H9 (cell line): ENCODE results near the gene TBC1D4. TPM values are rescaled to one million over a fixed set of nuclear protein-coding genes. Genes with fewer than 3 reads are reported as not detected.

Experiments used
- DNase-seq: peaks from one replicate; pipeline ENCODE4 v3.0.0-alpha.2; 2017
- H2AFZ ChIP-seq: one replicate; pipeline ENCODE4 v1.6.1; 2013; ENCODE audit warnings: mild to moderate bottlenecking, low read length, control low read depth, moderate library complexity
- H2AK5ac ChIP-seq: 2 replicates; pipeline ENCODE4 v1.6.1; 2013; ENCODE audit warnings: low read length, control low read depth, mixed read lengths; ENCODE audit not compliant: insufficient read length
- H2BK120ac ChIP-seq: one replicate; pipeline ENCODE4 v1.6.1; 2013; ENCODE audit warnings: low read depth, mild to moderate bottlenecking, low read length, control low read depth, inconsistent platforms; ENCODE audit not compliant: poor library complexity, severe bottlenecking
- H2BK12ac ChIP-seq: 2 replicates; pipeline ENCODE4 v1.6.1; 2013; ENCODE audit warnings: low read length, control low read depth, mixed read lengths, low read depth; ENCODE audit not compliant: insufficient read length
- H2BK15ac ChIP-seq: 2 replicates; pipeline ENCODE4 v1.6.1; 2013; ENCODE audit warnings: low read depth, low read length, control low read depth
- H2BK20ac ChIP-seq: one replicate; pipeline ENCODE4 v1.6.1; 2013; ENCODE audit warnings: low read depth, mild to moderate bottlenecking, low read length, control low read depth, inconsistent platforms; ENCODE audit not compliant: poor library complexity, severe bottlenecking
- H2BK5ac ChIP-seq: 2 replicates; pipeline ENCODE4 v1.6.1; 2013; ENCODE audit warnings: low read length, control low read depth, mixed read lengths; ENCODE audit not compliant: insufficient read length
- H3K14ac ChIP-seq: 2 replicates; pipeline ENCODE4 v1.6.1; 2013; ENCODE audit warnings: low read length, control low read depth; ENCODE audit not compliant: insufficient read depth
- H3K18ac ChIP-seq: 2 replicates; pipeline ENCODE4 v1.6.1; 2013; ENCODE audit warnings: low read depth, mild to moderate bottlenecking, mixed read lengths, low read length, control low read depth; ENCODE audit not compliant: insufficient read length
- H3K23ac ChIP-seq: 2 replicates; pipeline ENCODE4 v1.6.1; 2013; ENCODE audit warnings: low read length, control low read depth, mixed read lengths, low read depth; ENCODE audit not compliant: insufficient read length
- H3K23me2 ChIP-seq: 2 replicates; pipeline ENCODE4 v1.6.1; 2013; ENCODE audit warnings: low read depth, mild to moderate bottlenecking, mixed read lengths, low read length, control low read depth; ENCODE audit not compliant: insufficient read length, poor library complexity, severe bottlenecking
- H3K27ac ChIP-seq: 2 replicates; pipeline ENCODE4 v1.5.1; 2013; ENCODE audit warnings: low read length, control low read depth, mixed read lengths, low read depth; ENCODE audit not compliant: insufficient read length
- H3K27me3 ChIP-seq: 2 replicates; pipeline ENCODE4 v1.6.1; 2013; ENCODE audit warnings: low read length, control low read depth, inconsistent platforms; ENCODE audit not compliant: insufficient read depth
- H3K4ac ChIP-seq: 2 replicates; pipeline ENCODE4 v1.6.1; 2013; ENCODE audit warnings: low read depth, mild to moderate bottlenecking, control low read depth, inconsistent platforms, low read length, moderate library complexity
- H3K4me1 ChIP-seq: 2 replicates; pipeline ENCODE4 v1.6.1; 2013; ENCODE audit warnings: low read length, control low read depth, inconsistent platforms; ENCODE audit not compliant: insufficient read depth
- H3K4me2 ChIP-seq: 2 replicates; pipeline ENCODE4 v1.6.1; 2013; ENCODE audit warnings: low read length, control low read depth, mixed read lengths; ENCODE audit not compliant: insufficient read length, insufficient read depth
- H3K56ac ChIP-seq: 2 replicates; pipeline ENCODE4 v1.6.1; 2013; ENCODE audit warnings: low read depth, mild to moderate bottlenecking, mixed read lengths, low read length, control low read depth; ENCODE audit not compliant: insufficient read length
- H3K79me1 ChIP-seq: 2 replicates; pipeline ENCODE4 v1.6.1; 2013; ENCODE audit warnings: low read depth, mild to moderate bottlenecking, moderate library complexity, low read length, control low read depth, inconsistent platforms; ENCODE audit not compliant: insufficient read depth, poor library complexity, severe bottlenecking
- H3K79me2 ChIP-seq: 2 replicates; pipeline ENCODE4 v1.6.1; 2013; ENCODE audit warnings: low read length, control low read depth, inconsistent platforms; ENCODE audit not compliant: insufficient read depth
- H3K9ac ChIP-seq: 2 replicates; pipeline ENCODE4 v1.6.1; 2013; ENCODE audit warnings: low read length, control low read depth, mixed read lengths; ENCODE audit not compliant: insufficient read length; ENCODE audit errors: extremely low read depth
- H3K9me3 ChIP-seq: one replicate; pipeline ENCODE4 v1.6.1; 2013; ENCODE audit warnings: low read depth, low read length, inconsistent platforms; ENCODE audit not compliant: control insufficient read depth
- H3T11ph ChIP-seq: one replicate; pipeline ENCODE4 v1.6.1; 2013; ENCODE audit warnings: mild to moderate bottlenecking, low read length, control low read depth, inconsistent platforms
- H4K20me1 ChIP-seq: one replicate; pipeline ENCODE4 v1.6.1; 2013; ENCODE audit not compliant: control insufficient read depth, insufficient read length, insufficient read depth
- H4K5ac ChIP-seq: 2 replicates; pipeline ENCODE4 v1.6.1; 2013; ENCODE audit warnings: low read depth, mild to moderate bottlenecking, mixed read lengths, low read length, control low read depth; ENCODE audit not compliant: insufficient read length
- H4K8ac ChIP-seq: replicated peaks from 2 replicates; pipeline ENCODE4 v1.6.1; 2013; ENCODE audit warnings: low read length, control low read depth, mixed read lengths, low read depth; ENCODE audit not compliant: insufficient read length
- H4K91ac ChIP-seq: 2 replicates; pipeline ENCODE4 v1.6.1; 2013; ENCODE audit warnings: low read depth, mild to moderate bottlenecking, moderate library complexity, mixed read lengths, low read length, control low read depth; ENCODE audit not compliant: insufficient read length
- H3K27ac Mint-ChIP-seq, 3 experiments: 2 replicates in 2 of 3; 3 replicates in 1 of 3; pipeline ENCODE4 v1.8.0; 2020 to 2021; ENCODE audit warnings: mixed read lengths in 3 of 3, mild to moderate bottlenecking in 1 of 3, moderate library complexity in 1 of 3
- H3K27me3 Mint-ChIP-seq: 2 replicates; pipeline ENCODE4 v1.8.0; 2021; ENCODE audit warnings: low read depth, mild to moderate bottlenecking, moderate library complexity, mixed read lengths
- H3K36me3 Mint-ChIP-seq, 3 experiments: 2 replicates in 2 of 3; 3 replicates in 1 of 3; pipeline ENCODE4 v1.8.0; 2020 to 2021; ENCODE audit warnings: low read depth in 3 of 3, mixed read lengths in 3 of 3; ENCODE audit not compliant: insufficient read depth in 1 of 3
- H3K4me1 Mint-ChIP-seq, 2 experiments: 2 replicates each; pipeline ENCODE4 v1.8.0; 2020; ENCODE audit warnings: mixed read lengths in 2 of 2
- H3K4me3 Mint-ChIP-seq, 2 experiments: 2 replicates in 1 of 2; 3 replicates in 1 of 2; pipeline ENCODE4 v1.8.0; 2020 to 2021; ENCODE audit warnings: mild to moderate bottlenecking in 2 of 2, mixed read lengths in 2 of 2, moderate library complexity in 1 of 2
- H3K9me3 Mint-ChIP-seq, 2 experiments: 2 replicates in 1 of 2; 3 replicates in 1 of 2; pipeline ENCODE4 v1.8.0; 2020; ENCODE audit warnings: mild to moderate bottlenecking in 2 of 2, mixed read lengths in 2 of 2, moderate library complexity in 1 of 2
- WGBS: extraction: QIAGEN DNeasy Blood & Tissue Kit; methylation state at CpG from one replicate; pipeline ENCODE4 v1.1.7; 2013; ENCODE audit warnings: missing lambda C conversion rate, low lambda C conversion rate, mixed read lengths; ENCODE audit not compliant: insufficient read length; ENCODE audit errors: extremely low coverage; 5-methylcytosine and 5-hydroxymethylcytosine counted together
- total RNA-seq: library from RNA; stranded (reverse); gene quantifications from 2 replicates; pipeline ENCODE4 v1.2.1, GENCODE V29; 2021
- TF ChIP-seq, protein P1 (sequence below): fragments of 200-600 bp; sonication (generic); conservative IDR thresholded peaks from 3 replicates; pipeline ENCODE4 v1.8.0; 2021; ENCODE audit warnings: antibody characterized with exemption, mild to moderate bottlenecking

TBC1D4 gene
- total RNA-seq, 1 experiment from 2014 or later: 10.5 TPM

DNA sequence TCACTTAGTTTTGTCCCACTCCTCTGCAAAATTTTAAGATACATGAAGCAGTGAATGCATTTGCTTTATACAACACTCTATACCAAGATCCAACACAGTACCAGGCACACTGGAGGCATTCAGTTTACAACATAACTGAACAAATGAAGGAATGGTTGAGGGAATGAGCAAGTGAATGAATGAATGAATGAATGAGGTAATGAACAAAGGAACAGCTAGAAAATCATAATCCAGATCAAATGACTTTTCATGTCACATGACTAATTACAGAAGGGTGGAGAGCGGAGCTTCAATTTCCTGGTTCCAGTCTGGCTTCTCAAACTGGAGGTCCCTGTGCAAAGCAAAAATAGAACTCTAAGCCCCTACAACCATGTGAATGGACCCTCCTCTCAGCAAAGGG lies 16.7 kb downstream of the TBC1D4 start:
- H3K23me2 ChIP-seq: no peaks in the 10 kb centered on the region
- TF ChIP-seq, protein P1, sequence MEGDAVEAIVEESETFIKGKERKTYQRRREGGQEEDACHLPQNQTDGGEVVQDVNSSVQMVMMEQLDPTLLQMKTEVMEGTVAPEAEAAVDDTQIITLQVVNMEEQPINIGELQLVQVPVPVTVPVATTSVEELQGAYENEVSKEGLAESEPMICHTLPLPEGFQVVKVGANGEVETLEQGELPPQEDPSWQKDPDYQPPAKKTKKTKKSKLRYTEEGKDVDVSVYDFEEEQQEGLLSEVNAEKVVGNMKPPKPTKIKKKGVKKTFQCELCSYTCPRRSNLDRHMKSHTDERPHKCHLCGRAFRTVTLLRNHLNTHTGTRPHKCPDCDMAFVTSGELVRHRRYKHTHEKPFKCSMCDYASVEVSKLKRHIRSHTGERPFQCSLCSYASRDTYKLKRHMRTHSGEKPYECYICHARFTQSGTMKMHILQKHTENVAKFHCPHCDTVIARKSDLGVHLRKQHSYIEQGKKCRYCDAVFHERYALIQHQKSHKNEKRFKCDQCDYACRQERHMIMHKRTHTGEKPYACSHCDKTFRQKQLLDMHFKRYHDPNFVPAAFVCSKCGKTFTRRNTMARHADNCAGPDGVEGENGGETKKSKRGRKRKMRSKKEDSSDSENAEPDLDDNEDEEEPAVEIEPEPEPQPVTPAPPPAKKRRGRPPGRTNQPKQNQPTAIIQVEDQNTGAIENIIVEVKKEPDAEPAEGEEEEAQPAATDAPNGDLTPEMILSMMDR: no peak
- H2BK20ac ChIP-seq: no peak overlapping the region
- no peak overlapping the region for H3K18ac ChIP-seq
- no peak overlapping the region for H2BK12ac ChIP-seq
- no peak overlapping the region for H3K4me2 ChIP-seq
- peaks cover 2% of the 10 kb centered on the region for H3K79me1 ChIP-seq
- H2AK5ac ChIP-seq: no peak overlapping the region
- H4K20me1 ChIP-seq: no peaks in the 10 kb centered on the region
- no peaks in the 10 kb centered on the region for H3K4me1 ChIP-seq
- peaks cover 14% of the 10 kb centered on the region for H3K9me3 ChIP-seq
- no peak overlapping the region for H3K27ac Mint-ChIP-seq
- H3K23ac ChIP-seq: no peak overlapping the region
- no peak overlapping the region for H3K4ac ChIP-seq
- H4K5ac ChIP-seq: no peak overlapping the region
- no peaks in the 10 kb centered on the region for H3K79me2 ChIP-seq
- no peak overlapping the region for H2BK5ac ChIP-seq
- no peak overlapping the region for H4K8ac ChIP-seq
- no peak for DNase-seq
- peaks cover 21 to 29% (median 22%) of the 10 kb centered on the region in 3 experiments for H3K36me3 Mint-ChIP-seq
- WGBS: no CpG with 5 or more reads among the region's 1 CpG
- H3K27me3 ChIP-seq: no peaks in the 10 kb centered on the region
- no peak overlapping the region for H3K14ac ChIP-seq
- H3T11ph ChIP-seq: no peak overlapping the region
- H2AFZ ChIP-seq: no peak overlapping the region
- no peak overlapping the region for H2BK15ac ChIP-seq
- H3K27ac ChIP-seq: no peak overlapping the region
- peaks cover 8 to 12% of the 10 kb centered on the region in 2 experiments for H3K4me1 Mint-ChIP-seq
- H3K56ac ChIP-seq: no peak overlapping the region
- no peak overlapping the region for H3K4me3 Mint-ChIP-seq
- H3K27me3 Mint-ChIP-seq: no peaks in the 10 kb centered on the region
- H2BK120ac ChIP-seq: no peak overlapping the region
- no peak overlapping the region for H4K91ac ChIP-seq
- H3K9me3 Mint-ChIP-seq: peaks cover 13 to 19% of the 10 kb centered on the region in 2 experiments
- H3K9ac ChIP-seq: no peak overlapping the region
